Neuronal stem cell (in vitro differentiated cells): ENCODE results near the gene CNPY4.

Experiments
- DNase-seq: peaks from one replicate; pipeline ENCODE4 v3.0.0-alpha.2; 2013; ENCODE audit warnings: low spot score
- H2AFZ ChIP-seq: one replicate; pipeline ENCODE4 v1.6.1; 2013; ENCODE audit warnings: mild to moderate bottlenecking, low read length, inconsistent platforms
- H2AK5ac ChIP-seq: 2 replicates; pipeline ENCODE4 v1.6.1; 2013; ENCODE audit warnings: low read depth, mild to moderate bottlenecking, inconsistent platforms, low read length, moderate library complexity, mixed read lengths
- H2BK120ac ChIP-seq: 2 replicates; pipeline ENCODE4 v1.6.1; 2013; ENCODE audit warnings: low read depth, mild to moderate bottlenecking, inconsistent platforms, low read length, moderate library complexity, mixed read lengths
- H2BK12ac ChIP-seq: one replicate; pipeline ENCODE4 v1.6.1; 2013; ENCODE audit warnings: low read length, inconsistent platforms
- H2BK15ac ChIP-seq: 2 replicates; pipeline ENCODE4 v1.6.1; 2013; ENCODE audit warnings: mild to moderate bottlenecking, low read length, inconsistent platforms, mixed read lengths
- H2BK5ac ChIP-seq: one replicate; pipeline ENCODE4 v1.6.1; 2013; ENCODE audit warnings: inconsistent platforms, mild to moderate bottlenecking, low read length, moderate library complexity
- H3K14ac ChIP-seq: one replicate; pipeline ENCODE4 v1.6.1; 2013; ENCODE audit warnings: low read length, inconsistent platforms
- H3K18ac ChIP-seq: 2 replicates; pipeline ENCODE4 v1.6.1; 2013; ENCODE audit warnings: low read length, inconsistent platforms
- H3K23ac ChIP-seq: 2 replicates; pipeline ENCODE4 v1.6.1; 2013; ENCODE audit warnings: low read depth, mild to moderate bottlenecking, mixed read lengths, low read length, inconsistent platforms; ENCODE audit not compliant: poor library complexity
- H3K27ac ChIP-seq: replicated peaks from 3 replicates; pipeline ENCODE4 v1.5.1; 2013; ENCODE audit warnings: low read length, inconsistent platforms
- H3K27me3 ChIP-seq, 3 experiments: 2 replicates each; pipeline ENCODE4 v1.6.1; 2013; ENCODE audit warnings: low read length in 3 of 3, mild to moderate bottlenecking in 2 of 3, inconsistent platforms in 1 of 3, low read depth in 1 of 3, mixed read lengths in 1 of 3, moderate library complexity in 1 of 3; ENCODE audit not compliant: control insufficient read depth in 3 of 3, insufficient read depth in 3 of 3
- H3K36me3 ChIP-seq, 2 donors: replicated peaks in 1 of 2; 2 replicates each; pipeline ENCODE4 v1.6.1; 2013; ENCODE audit warnings: low read length in 2 of 2; ENCODE audit not compliant: control insufficient read depth in 2 of 2, insufficient read depth in 2 of 2
- H3K4ac ChIP-seq: 2 replicates; pipeline ENCODE4 v1.6.1; 2013; ENCODE audit warnings: inconsistent platforms, mild to moderate bottlenecking, low read length, moderate library complexity
- H3K4me1 ChIP-seq, 2 donors: 1 replicate in 1 of 2; 2 replicates in 1 of 2; pipeline ENCODE4 v1.6.1; 2013; ENCODE audit warnings: low read length in 2 of 2, low read depth in 1 of 2; ENCODE audit not compliant: control insufficient read depth in 2 of 2, insufficient read depth in 1 of 2
- H3K4me2 ChIP-seq: one replicate; pipeline ENCODE4 v1.6.1; 2013; ENCODE audit warnings: mild to moderate bottlenecking, low read length, inconsistent platforms; ENCODE audit not compliant: insufficient read depth, poor library complexity, severe bottlenecking
- H3K4me3 ChIP-seq, 2 donors: 2 replicates each; pipeline ENCODE4 v1.5.1; 2013; ENCODE audit warnings: low read length in 2 of 2, mild to moderate bottlenecking in 2 of 2, inconsistent platforms in 1 of 2, moderate library complexity in 1 of 2
- H3K79me1 ChIP-seq: one replicate; pipeline ENCODE4 v1.6.1; 2013; ENCODE audit warnings: low read depth, mild to moderate bottlenecking, inconsistent platforms, low read length, moderate library complexity
- H3K9ac ChIP-seq: one replicate; pipeline ENCODE4 v1.6.1; 2013; ENCODE audit warnings: mild to moderate bottlenecking, low read depth, low read length, inconsistent platforms; ENCODE audit not compliant: poor library complexity
- H3K9me3 ChIP-seq, 2 donors: replicated peaks in 1 of 2; 2 replicates each; pipeline versions ENCODE3 to v1.6.1; 2013; ENCODE audit warnings: low read length in 2 of 2, mild to moderate bottlenecking in 2 of 2, inconsistent platforms in 1 of 2, low read depth in 1 of 2, mixed read lengths in 1 of 2, moderate library complexity in 1 of 2; ENCODE audit not compliant: control insufficient read depth in 2 of 2, insufficient read depth in 1 of 2
- H4K8ac ChIP-seq: one replicate; pipeline ENCODE4 v1.6.1; 2013; ENCODE audit warnings: low read depth, mild to moderate bottlenecking, inconsistent platforms, low read length, moderate library complexity
- H4K91ac ChIP-seq: one replicate; pipeline ENCODE4 v1.6.1; 2013; ENCODE audit warnings: low read length, low read depth, mild to moderate bottlenecking, inconsistent platforms; ENCODE audit not compliant: poor library complexity
- WGBS, 2 donors: extraction: QIAGEN DNeasy Blood & Tissue Kit; methylation state at CpG; one replicate each; pipeline ENCODE4 v1.1.7; 2013; ENCODE audit warnings: missing lambda C conversion rate in 2 of 2, mixed read lengths in 1 of 2; ENCODE audit not compliant: insufficient read length in 2 of 2, insufficient replicate concordance in 1 of 2; ENCODE audit errors: extremely low coverage in 2 of 2; 5-methylcytosine and 5-hydroxymethylcytosine counted together

The CNPY4 gene

DNA sequence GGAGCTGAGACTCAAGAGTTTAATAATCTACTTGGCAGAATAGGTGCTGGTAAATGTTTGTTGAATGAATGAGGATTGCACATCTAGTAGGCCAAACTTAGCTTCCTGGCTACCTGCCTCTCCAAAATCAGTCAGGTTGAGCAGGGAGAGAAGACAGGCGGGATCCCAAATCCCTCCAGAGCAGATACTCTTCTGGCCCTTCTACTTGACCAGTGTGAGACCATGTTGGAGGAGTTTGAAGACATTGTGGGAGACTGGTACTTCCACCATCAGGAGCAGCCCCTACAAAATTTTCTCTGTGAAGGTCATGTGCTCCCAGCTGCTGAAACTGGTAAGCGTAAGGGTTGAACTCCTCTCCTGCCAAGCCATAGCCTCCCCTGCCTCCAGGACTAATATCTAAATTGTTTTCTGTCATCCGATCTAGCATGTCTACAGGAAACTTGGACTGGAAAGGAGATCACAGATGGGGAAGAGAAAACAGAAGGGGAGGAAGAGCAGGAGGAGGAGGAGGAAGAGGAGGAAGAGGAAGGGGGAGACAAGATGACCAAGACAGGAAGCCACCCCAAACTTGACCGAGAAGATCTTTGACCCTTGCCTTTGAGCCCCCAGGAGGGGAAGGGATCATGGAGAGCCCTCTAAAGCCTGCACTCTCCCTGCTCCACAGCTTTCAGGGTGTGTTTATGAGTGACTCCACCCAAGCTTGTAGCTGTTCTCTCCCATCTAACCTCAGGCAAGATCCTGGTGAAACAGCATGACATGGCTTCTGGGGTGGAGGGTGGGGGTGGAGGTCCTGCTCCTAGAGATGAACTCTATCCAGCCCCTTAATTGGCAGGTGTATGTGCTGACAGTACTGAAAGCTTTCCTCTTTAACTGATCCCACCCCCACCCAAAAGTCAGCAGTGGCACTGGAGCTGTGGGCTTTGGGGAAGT, 5.1 kb downstream of the CNPY4 start:
- H3K4me2 ChIP-seq = no peak overlapping the region
- H2AFZ ChIP-seq = no peak overlapping the region
- H3K4me1 ChIP-seq = peaks cover 7 to 12% of the 10 kb centered on the region in 2 donors
- no peak for DNase-seq
- H2BK15ac ChIP-seq = no peak overlapping the region
- no peak overlapping the region for H2AK5ac ChIP-seq
- no peak overlapping the region for H3K27ac ChIP-seq
- no peak overlapping the region for H4K8ac ChIP-seq
- H3K4ac ChIP-seq = no peak overlapping the region
- H3K36me3 ChIP-seq = peaks cover 4 to 22% of the 10 kb centered on the region in 2 donors
- H3K9ac ChIP-seq = no peak overlapping the region
- no peak overlapping the region for H3K18ac ChIP-seq
- H4K91ac ChIP-seq = no peak overlapping the region
- no peaks in the 10 kb centered on the region for H3K9me3 ChIP-seq
- no peak overlapping the region for H2BK12ac ChIP-seq
- no peak overlapping the region for H3K4me3 ChIP-seq
- H3K14ac ChIP-seq = no peak overlapping the region
- peaks cover 0 to 15% (median 0%) of the 10 kb centered on the region in 3 experiments for H3K27me3 ChIP-seq
- H2BK5ac ChIP-seq = no peak overlapping the region
- peaks cover 2% of the 10 kb centered on the region for H3K79me1 ChIP-seq
- H3K23ac ChIP-seq = no peak overlapping the region
- no CpG with 5 or more reads among the region's 4 CpGs for WGBS, 2 donors
- no peak overlapping the region for H2BK120ac ChIP-seq

DNA sequence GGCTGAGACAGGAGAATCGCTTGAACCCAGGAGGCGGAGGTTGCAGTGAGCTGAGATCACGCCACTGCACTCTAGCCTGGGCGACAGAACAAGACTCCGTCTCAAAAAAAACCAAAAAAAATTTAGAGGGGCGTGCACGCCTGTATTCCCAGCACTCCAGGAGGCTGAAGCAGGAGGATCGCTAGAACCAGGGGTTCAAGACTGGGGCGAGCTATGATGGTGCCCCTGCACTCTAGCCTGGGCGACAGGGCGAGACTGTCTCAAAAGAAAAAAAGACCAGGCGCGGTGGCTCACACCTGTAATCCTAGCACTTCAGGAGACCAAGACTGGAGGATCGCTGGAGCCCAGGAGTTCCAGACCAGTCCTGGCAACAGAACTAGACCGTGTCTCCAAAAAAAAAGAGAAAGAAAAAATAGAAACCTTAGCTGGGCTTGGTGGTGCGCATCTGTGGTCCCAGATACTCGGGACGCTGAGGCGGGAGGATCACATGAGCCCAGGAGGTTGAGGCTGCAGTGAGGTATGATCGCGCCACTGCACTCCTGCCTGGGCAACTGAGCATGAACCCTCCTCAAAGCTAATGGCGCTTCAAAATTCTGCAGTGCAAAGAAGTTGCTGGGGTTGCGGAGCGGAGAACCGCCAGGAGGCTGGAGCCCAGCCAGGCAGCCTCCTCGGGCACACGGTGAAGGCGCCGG, 7.0 kb downstream of the CNPY4 start:
- H2BK15ac ChIP-seq = peak overlapping the region; percentile 55
- peaks cover 3 to 6% of the 10 kb centered on the region in 2 donors for H3K4me1 ChIP-seq
- peaks cover 2% of the 10 kb centered on the region for H3K79me1 ChIP-seq
- peak overlapping the region; percentile 92 for H3K4me2 ChIP-seq
- peak overlapping the region; percentile 99 for H3K18ac ChIP-seq
- H3K4me3 ChIP-seq = peak overlapping the region; percentile 74 to 94
- H3K23ac ChIP-seq = peak overlapping the region; percentile 76
- no CpG with 5 or more reads among the region's 29 CpGs for WGBS, 2 donors
- H2AK5ac ChIP-seq = peak overlapping the region; percentile 10
- peak overlapping the region; percentile 97 for H4K8ac ChIP-seq
- no peaks in the 10 kb centered on the region for H3K9me3 ChIP-seq
- peaks cover 4 to 22% of the 10 kb centered on the region in 2 donors for H3K36me3 ChIP-seq
- H2BK5ac ChIP-seq = peak overlapping the region; percentile 85
- no peak overlapping the region for H2BK12ac ChIP-seq
- no peak overlapping the region for H4K91ac ChIP-seq
- H3K27me3 ChIP-seq = peaks cover 0 to 15% (median 0%) of the 10 kb centered on the region in 3 experiments
- H2AFZ ChIP-seq = peak overlapping the region; percentile 99
- peak overlapping the region; percentile 99 for H3K27ac ChIP-seq
- no peak for DNase-seq
- H3K9ac ChIP-seq = peak overlapping the region; percentile 96
- no peak overlapping the region for H3K4ac ChIP-seq
- H3K14ac ChIP-seq = no peak overlapping the region
- no peak overlapping the region for H2BK120ac ChIP-seq

DNA sequence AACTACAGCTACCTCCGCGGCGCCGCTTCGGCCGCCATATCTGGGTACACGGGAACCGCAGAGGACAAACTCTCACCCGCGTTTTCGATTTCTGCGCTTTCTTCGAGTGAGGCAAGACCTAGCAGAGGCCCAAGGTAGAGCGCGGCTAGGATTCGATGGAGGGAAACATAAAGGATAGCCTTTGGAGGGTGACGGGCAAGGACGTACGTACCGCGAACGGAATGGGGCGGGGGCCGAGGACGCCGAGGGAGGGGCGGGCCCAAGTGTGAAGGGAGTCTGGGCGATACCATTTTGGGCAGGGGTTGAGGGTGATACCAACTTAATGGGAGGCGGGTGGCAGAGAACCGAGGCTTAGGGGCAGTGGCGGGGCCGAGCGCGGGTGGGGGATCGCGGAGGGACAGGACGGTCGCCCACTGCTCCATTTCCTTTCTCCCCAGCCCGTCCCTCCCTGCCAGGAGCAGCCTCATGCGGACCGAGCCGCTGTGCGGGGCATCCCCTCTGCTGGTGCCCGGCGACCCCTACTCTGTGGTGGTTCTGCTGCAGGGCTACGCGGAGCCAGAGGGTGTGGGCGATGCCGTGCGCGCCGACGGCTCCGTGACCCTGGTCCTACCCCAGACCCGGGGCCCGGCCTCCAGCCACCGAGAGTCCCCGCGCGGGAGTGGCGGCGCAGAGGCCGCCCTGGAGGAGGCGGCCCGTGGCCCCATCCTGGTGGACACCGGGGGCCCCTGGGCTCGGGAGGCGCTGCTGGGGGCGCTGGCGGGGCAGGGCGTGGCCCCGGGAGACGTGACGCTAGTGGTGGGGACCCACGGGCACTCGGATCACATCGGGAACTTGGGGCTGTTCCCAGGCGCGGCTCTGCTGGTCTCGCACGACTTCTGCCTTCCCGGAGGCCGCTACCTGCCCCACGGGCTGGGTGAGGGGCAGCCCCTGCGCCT, 7.8 kb downstream of the CNPY4 start, which contains the start of gene MBLAC1:
Gene MBLAC1, plus strand, starts transcription at position 37 of the 935 bp plus-strand sequence. Its CDS starts 429 bp downstream, at position 466.
- H3K9me3 ChIP-seq = no peaks in the 10 kb centered on the region
- peak within 1 kb of the TSS; percentile 86 for H3K4ac ChIP-seq
- peak; percentile 95 for DNase-seq
- peaks cover 3 to 6% of the 10 kb centered on the region in 2 donors for H3K4me1 ChIP-seq
- WGBS, 2 donors = no CpG with 5 or more reads among the region's 85 CpGs
- H2BK5ac ChIP-seq = peak within 1 kb of the TSS; percentile 85
- H2BK15ac ChIP-seq = peak within 1 kb of the TSS; percentile 96
- peak within 1 kb of the TSS; percentile 97 for H4K8ac ChIP-seq
- peak within 1 kb of the TSS; percentile 92 for H3K4me2 ChIP-seq
- peak within 1 kb of the TSS; percentile 99 for H3K18ac ChIP-seq
- no peak within 1 kb of the TSS for H2BK120ac ChIP-seq
- H2AK5ac ChIP-seq = peak within 1 kb of the TSS; percentile 50
- H3K36me3 ChIP-seq = peaks cover 4 to 21% of the 10 kb centered on the region in 2 donors
- peak within 1 kb of the TSS; percentile 96 for H3K9ac ChIP-seq
- H3K27ac ChIP-seq = peak within 1 kb of the TSS; percentile 99
- H3K23ac ChIP-seq = peak within 1 kb of the TSS; percentile 76
- H2AFZ ChIP-seq = peak within 1 kb of the TSS; percentile 99
- H2BK12ac ChIP-seq = peak within 1 kb of the TSS; percentile 96
- peaks cover 2% of the 10 kb centered on the region for H3K79me1 ChIP-seq
- H3K14ac ChIP-seq = peak within 1 kb of the TSS; percentile 95
- H4K91ac ChIP-seq = peak within 1 kb of the TSS; percentile 89
- H3K4me3 ChIP-seq = peak within 1 kb of the TSS; percentile 74 to 94
- peaks cover 0 to 15% (median 0%) of the 10 kb centered on the region in 3 experiments for H3K27me3 ChIP-seq
